Activated CD4-positive, alpha-beta T cell treated with anti-CD3 and anti-CD28 coated beads for 48 hours (primary cell): Measurements from ENCODE around the gene RDH13.
"Not testable (repeated sequence)": the region's sequence is repeated elsewhere in the genome, so short reads cannot be mapped to it uniquely, and the experiment has no call there.

Experiments
- DNase-seq: peaks from one replicate; pipeline ENCODE4 v3.0.0-alpha.2; 2020

The RDH13 gene

DNA sequence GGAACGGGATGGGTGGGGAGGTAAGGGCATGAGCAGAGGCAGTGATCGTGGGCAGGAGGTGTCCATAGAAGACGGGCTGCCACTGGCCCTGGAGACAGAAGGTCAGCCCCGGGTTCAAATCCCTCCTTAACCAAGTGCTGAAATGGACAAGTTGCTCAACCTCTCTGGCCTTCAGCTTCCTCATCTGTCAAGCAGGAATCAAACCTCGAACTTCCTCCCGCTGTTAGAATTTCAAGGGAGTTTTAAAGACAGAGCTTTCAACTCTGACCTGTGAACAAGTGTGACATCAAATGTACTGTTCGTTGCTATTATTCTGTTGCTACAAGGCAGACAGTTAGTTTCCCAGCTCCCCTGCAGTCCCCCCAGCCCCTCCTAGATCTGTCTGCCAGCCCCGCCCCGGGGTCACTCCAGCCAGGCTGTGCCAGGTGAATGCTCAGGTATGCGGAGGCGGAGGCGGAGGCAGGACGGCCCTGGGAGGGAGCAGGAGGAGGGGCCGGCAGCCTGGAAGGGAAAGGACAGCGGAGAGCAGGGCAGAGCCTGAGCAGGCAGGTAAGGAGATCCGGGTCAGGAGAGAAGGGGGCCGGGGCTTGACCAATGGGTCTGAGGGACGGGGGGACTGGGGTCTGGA is 12.5 kb upstream of the RDH13 start, which contains the start of gene EPS8L1:
Gene EPS8L1, plus strand, starts transcription at position 499 of the 628 bp plus-strand sequence. CDS start 576 bp downstream, outside the sequence.
- no peak for DNase-seq

- no peak for DNase-seq
These were observed 9.0 kb upstream of the RDH13 start for GRCh38 chr19:55071913-55072312.

GRCh38 chr19:55071129-55071502 is 8.2 kb upstream of the RDH13 start:
- no peak for DNase-seq

DNA sequence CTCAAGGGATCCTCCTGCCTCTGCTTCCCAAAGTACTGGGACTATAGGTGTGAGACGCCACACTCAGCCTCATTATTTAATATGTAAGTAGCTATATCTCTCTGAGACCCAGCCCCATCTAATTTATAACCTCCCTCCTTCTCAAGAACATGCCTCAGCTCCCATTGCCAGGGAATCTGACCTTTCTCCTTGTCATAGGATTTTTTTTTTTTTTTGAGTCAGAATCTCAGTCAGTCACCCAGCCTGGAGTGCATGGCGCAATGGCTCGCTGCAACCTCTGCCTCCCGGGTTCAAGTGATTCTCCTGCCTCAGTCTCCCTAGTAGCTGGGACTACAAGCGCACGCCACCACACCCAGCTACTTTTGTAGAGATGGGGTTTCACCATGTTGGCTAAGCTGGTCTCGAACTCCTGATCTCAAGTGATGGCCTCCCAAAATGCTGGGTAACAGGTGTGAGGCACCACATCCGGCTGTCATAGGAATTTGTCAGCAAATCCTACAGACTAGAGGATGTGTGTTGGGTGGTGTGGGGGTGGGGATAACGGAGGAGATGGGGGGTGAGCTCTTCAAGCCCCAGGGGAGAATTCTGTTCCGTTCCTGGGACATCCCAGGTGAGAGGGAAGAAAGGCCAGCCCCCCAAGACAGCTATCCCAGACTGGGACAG is 7.6 kb upstream of the RDH13 start:
- DNase-seq = no peak

- DNase-seq = no peak
These were observed 6.9 kb upstream of the RDH13 start for GRCh38 chr19:55069865-55070197.

DNA sequence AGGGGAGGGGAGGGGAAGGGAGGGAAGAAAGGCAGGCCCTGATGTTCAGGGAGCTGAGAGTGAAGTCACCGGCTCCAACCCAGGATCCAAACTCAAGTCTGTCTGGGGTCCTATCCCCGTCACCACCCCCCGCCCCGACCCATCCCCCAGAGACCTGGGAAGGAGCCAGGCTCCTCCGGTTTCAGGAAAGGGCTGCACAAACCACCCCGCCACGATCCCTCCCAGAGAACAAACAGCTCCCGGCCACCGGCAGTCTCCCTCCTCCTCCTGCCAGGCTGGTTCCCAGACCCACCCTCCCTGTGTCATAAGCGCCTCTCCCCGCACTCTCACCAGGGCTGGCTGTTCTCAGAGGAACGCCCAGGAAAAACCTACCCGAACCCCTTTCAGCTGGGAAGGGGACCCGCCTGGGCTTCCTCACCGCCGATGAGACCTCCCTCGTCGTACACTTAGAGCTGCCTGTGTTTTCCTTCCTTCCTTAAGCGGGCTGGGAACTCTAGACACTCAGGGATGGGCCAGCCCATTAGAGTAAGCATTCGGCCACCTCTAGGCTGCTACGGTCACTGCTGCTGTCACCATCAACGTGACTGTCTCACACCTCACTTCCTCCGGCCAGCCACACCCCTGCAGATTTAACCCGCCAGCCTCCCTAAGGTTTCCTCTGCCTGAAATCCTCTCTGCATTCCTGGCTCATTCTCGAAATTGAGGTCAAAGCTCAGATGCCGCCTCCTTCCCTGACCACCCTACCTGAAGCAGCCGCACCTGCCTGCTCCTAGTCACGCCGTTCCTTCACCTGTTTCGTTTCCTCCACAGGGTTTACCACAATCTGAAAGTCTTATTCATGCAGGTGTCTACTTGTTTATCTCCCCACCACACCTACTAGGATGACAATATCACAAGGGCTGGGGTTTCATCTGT is 6.3 kb upstream of the RDH13 start:
- no peak for DNase-seq

DNA sequence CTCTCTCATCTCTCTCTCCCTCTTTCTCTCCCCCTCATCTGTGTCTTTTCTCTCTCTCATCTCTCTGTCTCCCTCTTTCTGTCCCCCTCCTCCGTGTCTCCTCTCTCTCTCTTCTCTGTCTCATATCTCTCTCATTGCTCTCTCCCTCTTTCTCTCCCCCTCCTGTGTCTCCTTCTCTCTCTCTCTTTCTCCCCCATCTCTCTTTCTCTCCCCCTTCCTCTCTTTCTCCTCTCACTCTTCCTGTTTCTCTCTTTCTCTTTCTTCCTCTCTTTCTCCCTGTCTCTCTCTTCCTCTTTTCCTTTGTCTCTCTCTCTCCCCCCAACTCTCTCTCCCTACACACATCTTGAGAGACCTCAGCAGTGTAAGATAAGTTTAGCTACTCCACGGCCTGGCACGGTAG is 4.9 kb upstream of the RDH13 start:
- DNase-seq = no peak

DNA sequence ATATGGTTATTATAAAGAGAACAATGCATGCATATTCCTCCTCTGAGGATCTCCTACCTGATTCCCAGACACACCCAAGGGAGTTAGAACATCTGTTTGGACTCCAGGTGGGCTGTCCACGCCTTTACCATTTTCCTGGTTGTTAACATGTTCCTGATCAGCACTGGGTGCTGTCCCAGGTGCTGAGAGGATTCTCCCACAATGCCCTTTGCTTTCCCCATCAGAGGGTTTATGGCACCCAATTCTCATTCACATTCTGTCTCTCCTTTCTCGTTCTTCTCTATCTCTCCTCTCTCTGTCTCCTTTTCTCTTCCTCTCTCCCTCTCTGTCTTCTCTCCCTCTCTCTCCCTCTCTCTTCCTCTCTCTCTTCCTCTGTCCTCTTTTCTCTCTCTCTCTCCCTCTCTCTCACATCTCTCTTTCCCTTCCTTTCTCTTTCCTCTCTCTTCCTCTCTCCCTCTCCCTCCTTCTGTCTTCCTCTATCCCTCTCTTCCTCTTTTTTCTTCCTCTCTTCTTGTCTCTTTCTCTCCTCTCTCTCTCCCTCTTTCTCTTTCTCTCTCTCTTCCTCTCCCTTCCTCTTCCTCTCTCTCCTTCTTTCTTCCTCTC is 3.3 kb upstream of the RDH13 start:
- DNase-seq = no peak

- DNase-seq = not testable (repeated sequence)
These were observed 2.6 kb upstream of the RDH13 start for GRCh38 chr19:55065516-55065915.

GRCh38 chr19:55063492-55063843 is 520 bp upstream of the RDH13 start:
- no peak for DNase-seq

DNA sequence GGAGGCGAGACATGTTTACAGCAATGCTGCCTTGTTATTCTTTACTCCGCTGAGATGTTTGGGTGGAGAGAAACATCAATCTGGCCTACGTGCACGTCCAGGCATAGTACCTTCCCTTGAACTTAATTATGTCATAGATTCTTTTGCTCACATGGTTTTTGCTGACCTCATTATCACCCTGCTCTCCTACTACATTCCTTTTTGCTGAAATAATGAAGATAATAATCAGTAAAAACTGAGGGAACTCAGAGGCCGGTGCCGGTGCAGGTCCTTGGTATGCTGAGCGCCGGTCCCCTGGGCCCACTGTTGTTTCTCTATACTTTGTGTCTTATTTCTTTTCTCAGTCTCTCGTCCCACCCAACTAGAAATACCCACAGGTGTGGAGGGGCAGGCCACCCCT is 2.7 kb downstream of the RDH13 start:
- not testable (repeated sequence) for DNase-seq

GRCh38 chr19:55058781-55059610 is 4.0 kb downstream of the RDH13 start:
- DNase-seq = no peak

DNA sequence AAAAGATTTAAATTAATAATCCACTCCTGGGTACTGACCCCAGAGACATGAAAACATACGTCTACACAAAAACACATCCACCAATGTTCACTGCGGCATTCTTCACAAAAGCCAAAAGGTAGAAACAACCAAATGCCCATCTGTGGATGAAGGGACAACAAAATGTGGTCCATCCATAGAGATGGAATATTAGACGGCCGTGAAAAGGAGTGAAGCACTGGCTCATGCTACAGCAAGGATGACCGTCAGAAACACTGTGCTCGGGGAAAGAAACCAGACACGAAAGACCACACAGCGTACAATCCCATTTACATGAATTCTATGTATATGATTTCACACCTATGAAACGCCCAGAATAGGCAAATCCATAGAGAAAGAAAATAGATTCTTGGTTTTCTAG is 6.1 kb downstream of the RDH13 start:
- no peak for DNase-seq

GRCh38 chr19:55053735-55054134 is 9.2 kb downstream of the RDH13 start:
- no peak for DNase-seq

DNA sequence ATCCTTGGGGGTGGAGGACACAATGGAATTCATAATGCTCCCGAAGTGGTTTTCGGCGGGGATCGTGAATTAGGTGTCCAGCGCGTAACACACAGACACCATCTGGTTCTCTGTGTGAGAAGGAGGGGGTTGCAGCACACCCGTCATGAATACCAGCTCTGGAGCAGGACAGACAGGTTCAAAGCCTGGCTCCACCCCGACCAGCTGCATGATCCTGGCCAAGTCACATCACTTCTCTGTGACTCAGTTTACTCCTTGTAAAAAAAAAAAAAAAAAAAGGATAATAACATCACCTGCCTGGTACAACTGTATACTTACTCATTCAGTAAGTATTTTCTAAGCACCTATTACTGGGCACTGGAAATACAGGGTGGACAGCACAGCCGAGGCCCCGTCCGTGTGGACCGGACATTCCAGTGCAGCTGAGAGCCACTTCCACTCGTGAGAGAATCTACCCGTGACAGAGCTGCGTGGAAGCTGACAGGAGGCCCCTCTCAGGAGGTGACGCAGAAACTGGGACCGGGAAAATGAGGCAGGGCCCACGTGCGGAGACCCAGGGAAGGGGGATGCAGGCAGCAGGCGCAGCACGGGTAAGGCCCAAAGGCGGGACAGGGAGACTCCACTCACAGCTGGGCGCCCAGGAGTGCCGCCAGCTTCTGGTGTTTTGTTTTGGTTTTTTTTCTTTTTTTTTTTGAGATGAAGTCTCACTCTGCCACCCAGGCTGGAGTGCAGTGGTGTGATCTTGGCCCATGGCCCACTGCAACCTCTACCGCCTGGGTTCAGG is 12.0 kb downstream of the RDH13 start:
- no peak for DNase-seq

- DNase-seq = no peak
These were observed 14.5 kb downstream of the RDH13 start for GRCh38 chr19:55048446-55048845.

DNA sequence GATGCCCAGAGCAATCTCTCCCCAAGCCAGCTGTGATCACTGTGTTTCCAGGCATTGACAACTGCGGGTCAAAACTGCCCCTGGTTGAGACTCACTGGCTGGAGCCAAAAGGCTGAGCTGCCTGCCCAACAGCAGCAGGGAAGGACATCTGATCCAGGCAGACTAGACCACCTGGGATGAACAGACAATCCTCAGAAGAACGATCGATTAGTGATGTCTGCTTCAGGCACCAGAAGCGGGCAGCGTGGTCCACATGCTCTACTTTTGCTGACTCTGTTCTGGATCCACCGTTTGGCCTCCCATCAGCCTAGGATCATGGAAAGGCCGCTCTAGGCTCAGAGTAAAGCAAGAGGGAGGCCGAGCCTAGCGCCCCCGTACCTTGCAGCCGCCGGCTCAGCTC is 15.0 kb downstream of the RDH13 start:
- DNase-seq = no peak

- DNase-seq = no peak
These were observed 15.8 kb downstream of the RDH13 start for GRCh38 chr19:55046975-55047622.

DNA sequence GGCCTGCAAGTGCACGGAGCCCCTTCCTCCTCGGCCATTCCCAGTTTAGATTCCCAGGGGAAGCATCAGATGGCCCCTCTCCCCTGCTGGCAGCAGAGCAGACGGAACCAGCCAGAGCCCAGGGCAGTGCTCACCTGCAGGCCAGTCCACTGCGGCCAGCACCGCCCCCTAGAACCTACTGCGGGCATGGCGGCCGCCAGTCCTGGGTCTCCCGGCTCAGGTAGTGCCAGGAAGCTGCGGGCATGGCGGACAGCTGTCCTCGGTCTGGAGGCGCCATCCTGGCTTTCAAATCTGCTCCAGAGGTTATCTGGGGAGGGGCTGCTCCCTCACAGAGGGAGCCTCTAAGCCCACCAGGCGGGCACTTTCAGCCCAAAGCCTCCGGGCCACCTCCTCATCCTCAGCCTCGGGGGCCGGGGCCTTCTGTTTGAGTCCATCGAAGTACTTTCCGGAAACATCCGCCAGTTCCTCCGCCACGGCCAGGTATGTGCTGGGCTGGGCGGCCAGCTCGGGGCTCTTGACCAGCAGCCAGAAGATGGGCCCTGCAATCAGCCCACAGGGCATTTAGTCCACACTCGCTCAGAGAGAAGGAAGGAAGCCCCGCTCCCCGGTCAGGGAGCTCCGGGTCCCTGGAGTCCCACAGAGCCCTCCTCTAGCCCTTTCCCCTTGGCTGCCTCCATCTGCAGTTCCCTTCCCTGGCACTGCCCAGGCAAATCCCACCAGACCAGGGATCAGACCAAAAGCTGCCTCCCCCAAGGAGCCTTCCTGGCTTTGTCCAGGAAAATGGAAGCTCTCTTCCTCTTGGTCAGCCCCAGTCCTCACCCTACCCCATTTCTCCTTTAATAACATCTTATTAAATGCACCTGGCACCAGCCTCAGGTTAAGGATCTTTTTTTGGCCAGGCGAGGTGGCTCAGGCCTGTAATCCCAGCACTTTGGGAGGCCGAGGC is 17.9 kb downstream of the RDH13 start:
- DNase-seq = no peak

DNA sequence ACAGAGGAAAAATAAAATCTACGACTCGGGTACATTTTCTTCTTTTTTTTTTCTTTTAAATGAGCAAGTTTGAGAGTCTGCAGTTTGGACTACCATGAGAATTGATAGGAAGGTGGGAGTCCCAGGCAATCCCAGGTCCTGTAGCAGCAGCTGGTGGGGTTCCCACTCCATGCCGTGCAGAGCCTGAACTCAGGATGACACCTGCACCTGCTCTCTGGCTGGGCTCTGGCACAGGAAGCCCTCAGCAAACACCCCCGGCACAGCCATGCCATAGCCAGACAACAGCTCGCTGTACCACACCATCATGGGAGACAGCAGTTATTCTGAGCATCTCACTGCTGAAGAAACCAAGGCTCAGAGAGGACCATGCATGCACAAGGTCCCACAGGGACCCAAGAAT is 18.7 kb downstream of the RDH13 start:
- no peak for DNase-seq
